Thoracic aorta (tissue), 2 donors: ENCODE results near the gene TUBA4B. TPM values are rescaled to one million over a fixed set of nuclear protein-coding genes. Genes with fewer than 3 reads are reported as not detected.

Experiments
- ATAC-seq: fragments of 150-250 bp; one replicate; pipeline ENCODE4 v1.8.0; 2017; ENCODE audit warnings: low read depth; ENCODE audit not compliant: insufficient number of reproducible peaks, low FRiP score
- DNase-seq: peaks from one replicate; pipeline ENCODE4 v3.0.0-alpha.2; 2020; ENCODE audit warnings: low spot score
- H3K27ac ChIP-seq, 2 donors: fragments of 200-600 bp; sonication (generic); 1 replicate in 1 of 2; 2 replicates in 1 of 2; pipeline ENCODE4 v1.5.1; 2016; ENCODE audit warnings: mild to moderate bottlenecking in 2 of 2, moderate library complexity in 2 of 2
- H3K27me3 ChIP-seq: fragments of 200-600 bp; sonication (generic); replicated peaks from 2 replicates; pipeline ENCODE4 v1.6.0; 2016; ENCODE audit warnings: mild to moderate bottlenecking; ENCODE audit not compliant: insufficient read depth
- H3K36me3 ChIP-seq: fragments of 200-600 bp; sonication (generic); one replicate; pipeline ENCODE4 v1.5.1; 2016
- H3K4me1 ChIP-seq, 2 donors: fragments of 200-600 bp; sonication (generic); 1 replicate in 1 of 2; 2 replicates in 1 of 2; pipeline versions ENCODE4 v1.5.1 to v1.6.0; 2016; ENCODE audit warnings: low read depth in 2 of 2, mild to moderate bottlenecking in 1 of 2; ENCODE audit not compliant: control insufficient read depth in 1 of 2
- H3K4me3 ChIP-seq: fragments of 200-600 bp; sonication (generic); 2 replicates; pipeline ENCODE4 v1.5.1; 2016; ENCODE audit warnings: mild to moderate bottlenecking
- H3K9me3 ChIP-seq: fragments of 200-600 bp; sonication (generic); 2 replicates; pipeline ENCODE4 v1.5.1; 2016
- CTCF ChIP-seq: fragments of 200-600 bp; sonication (generic); IDR thresholded peaks from one replicate; pipeline ENCODE4 v1.5.1; 2019; ENCODE audit warnings: antibody characterized with exemption
- total RNA-seq, 2 donors: library from RNA; depleted of rRNA; stranded (reverse); fragments of >200 nt; gene quantifications; one replicate each; pipeline versions ENCODE4 v1.1.0 to v1.2.3, GENCODE V29; 2016

The TUBA4B gene
- total RNA-seq, 2 donors from 2014 or later = not detected

GRCh38 chr2:219290381-219291171, 37.5 kb downstream of the TUBA4B start:
- no peak for DNase-seq
- Histone ChIP-seq H3K9me3 (no peaks in the 10 kb centered on the region), H3K36me3 (no peaks in the 10 kb centered on the region), H3K27me3 (no peaks in the 10 kb centered on the region), H3K4me3 (no peak overlapping the region), H3K27ac (peak overlapping the region; percentile 81 to 82), H3K4me1 (peaks cover 8 to 28% of the 10 kb centered on the region in 2 donors)
- no peak for ATAC-seq
- no peak for TF ChIP-seq CTCF

GRCh38 chr2:219291394-219291793, 38.4 kb downstream of the TUBA4B start:
- DNase-seq = no peak
- no peak overlapping the region for H3K27ac ChIP-seq

GRCh38 chr2:219291910-219292490, 39.0 kb downstream of the TUBA4B start:
- ATAC-seq (no peak), DNase-seq (no peak)
- Histone ChIP-seq H3K27me3 (no peaks in the 10 kb centered on the region), H3K36me3 (no peaks in the 10 kb centered on the region), H3K9me3 (no peaks in the 10 kb centered on the region), H3K4me3 (no peak overlapping the region), H3K27ac (no peak overlapping the region), H3K4me1 (peaks cover 8 to 28% of the 10 kb centered on the region in 2 donors)
- no peak for TF ChIP-seq CTCF

More at GRCh38 chr2:219291394-219291793, 38.4 kb downstream of the TUBA4B start:
- H3K36me3 ChIP-seq = no peaks in the 10 kb centered on the region
- peaks cover 8 to 28% of the 10 kb centered on the region in 2 donors for H3K4me1 ChIP-seq
- ATAC-seq = no peak
- no peak for TF ChIP-seq CTCF
- H3K27me3 ChIP-seq = no peaks in the 10 kb centered on the region
- H3K9me3 ChIP-seq = no peaks in the 10 kb centered on the region
- no peak overlapping the region for H3K4me3 ChIP-seq

GRCh38 chr2:219292616-219293015, 39.6 kb downstream of the TUBA4B start:
- no peaks in the 10 kb centered on the region for H3K27me3 ChIP-seq
- ATAC-seq (no peak), DNase-seq (no peak)
- no peak for TF ChIP-seq CTCF
- no peaks in the 10 kb centered on the region for H3K9me3 ChIP-seq
- H3K27ac ChIP-seq = no peak overlapping the region
- peaks cover 8 to 28% of the 10 kb centered on the region in 2 donors for H3K4me1 ChIP-seq
- H3K36me3 ChIP-seq = no peaks in the 10 kb centered on the region
- H3K4me3 ChIP-seq = no peak overlapping the region

- ATAC-seq (no peak), DNase-seq (no peak)
- Histone ChIP-seq H3K4me3 (peak overlapping the region; percentile 79), H3K36me3 (no peaks in the 10 kb centered on the region), H3K27me3 (no peaks in the 10 kb centered on the region), H3K4me1 (peaks cover 8 to 29% of the 10 kb centered on the region in 2 donors), H3K9me3 (no peaks in the 10 kb centered on the region), H3K27ac (peak overlapping the region; percentile 57 to 81)
- TF ChIP-seq CTCF = no peak
Observed at GRCh38 chr2:219293736-219294231, 40.7 kb downstream of the TUBA4B start.
